Bone marrow (tissue), 2 donors: ENCODE data around the gene FAM168A.

Experiments used
- DNase-seq, 2 donors: peaks; one replicate each; lab custom pipeline; 2025; lab: John Stamatoyannopoulos, UW

FAM168A gene

DNA sequence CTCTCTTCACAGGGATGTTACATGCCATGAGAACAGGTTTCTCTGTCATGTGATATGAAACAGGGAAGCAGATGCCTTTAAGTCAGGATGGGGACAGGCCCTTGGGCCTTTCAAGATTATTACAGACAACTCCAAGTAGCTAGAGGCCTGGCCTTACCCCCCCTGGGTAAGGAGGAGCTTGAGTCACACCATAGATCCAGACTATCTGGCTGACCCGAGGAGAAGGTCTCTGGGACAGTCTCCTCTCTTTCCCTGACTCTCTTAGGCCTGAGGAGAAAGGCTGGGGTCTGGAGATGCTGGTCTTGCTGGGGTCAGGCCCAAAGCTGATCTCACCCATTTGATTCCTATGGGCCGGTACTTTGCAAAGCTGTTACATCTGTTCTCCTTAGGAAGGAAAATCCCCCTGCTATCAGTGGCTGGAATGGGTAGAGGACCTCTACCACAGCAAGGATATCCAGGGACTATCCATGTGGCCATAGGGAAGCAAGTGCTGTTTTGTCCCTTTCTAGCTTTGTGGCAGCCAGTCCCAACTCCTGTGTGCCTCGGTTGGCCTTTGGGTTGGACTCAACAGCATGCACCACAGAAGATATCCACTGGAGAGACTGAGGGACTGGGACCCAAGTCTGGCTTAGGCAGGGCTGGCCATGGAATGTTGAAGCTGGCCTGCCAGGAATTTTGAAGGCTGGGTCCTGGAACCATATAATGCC lies 196.5 kb downstream of the FAM168A start:
- no peak for DNase-seq

DNA sequence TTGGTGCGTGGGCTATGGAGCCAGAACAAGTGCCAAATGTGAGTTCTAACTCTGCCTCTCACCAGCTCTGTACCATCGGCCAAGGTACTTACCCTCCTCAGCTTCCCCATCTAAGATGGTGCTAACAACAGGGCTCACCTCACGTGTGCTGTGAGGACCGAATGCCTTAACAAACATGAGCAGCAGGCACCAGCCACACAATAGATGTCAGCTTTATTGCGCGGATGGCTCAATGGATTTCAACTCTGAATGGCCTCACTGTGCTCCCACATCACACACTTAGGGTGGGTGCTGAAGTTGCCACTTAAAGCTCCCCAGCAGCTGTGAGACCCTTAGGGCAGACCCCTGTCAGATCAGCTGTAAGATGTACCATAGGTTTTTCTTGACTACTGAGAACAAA lies 197.6 kb downstream of the FAM168A start:
- DNase-seq, result no peak

DNA sequence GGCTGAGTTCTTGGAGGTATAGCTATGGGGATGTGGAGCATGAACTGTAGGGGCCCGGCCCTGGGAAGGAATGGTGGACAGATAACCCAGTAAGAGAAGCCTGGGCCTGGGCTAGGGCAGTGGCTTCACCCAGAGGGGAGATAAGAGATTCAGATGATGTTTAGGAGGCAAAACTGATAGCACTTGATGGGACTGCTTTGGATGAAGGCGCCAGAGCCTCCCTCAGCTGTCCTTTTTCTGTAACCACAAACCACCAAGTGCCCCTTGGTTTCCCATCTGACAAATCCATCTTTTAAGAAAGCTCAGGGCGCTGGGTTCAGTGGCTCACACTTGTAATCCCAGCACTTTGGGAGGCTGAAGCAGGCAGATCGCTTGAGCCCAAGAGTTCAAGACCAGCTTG lies 198.3 kb downstream of the FAM168A start:
- DNase-seq, result no peak

DNA sequence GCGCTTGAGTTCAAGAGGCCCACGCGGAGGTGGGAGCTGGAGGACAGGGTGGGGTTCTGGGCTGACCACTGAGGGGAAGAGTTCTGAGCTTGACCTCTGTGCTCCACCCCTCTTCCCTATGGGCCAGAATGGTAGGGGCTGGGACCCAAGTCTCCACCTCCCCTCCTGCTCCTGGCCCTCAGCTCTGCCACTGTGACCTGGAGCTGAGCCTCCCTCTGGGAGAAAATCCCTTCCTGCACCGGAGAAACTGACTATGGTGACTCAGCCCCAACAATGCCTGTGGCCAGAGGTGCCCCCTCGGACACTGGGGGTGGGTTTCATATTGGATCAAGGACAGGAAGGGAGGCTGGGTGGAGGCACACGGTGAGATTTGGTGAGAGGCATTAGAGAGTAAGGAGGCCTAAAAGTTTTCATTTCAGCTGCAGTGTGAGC lies 198.7 kb downstream of the FAM168A start:
- no peak for DNase-seq

DNA sequence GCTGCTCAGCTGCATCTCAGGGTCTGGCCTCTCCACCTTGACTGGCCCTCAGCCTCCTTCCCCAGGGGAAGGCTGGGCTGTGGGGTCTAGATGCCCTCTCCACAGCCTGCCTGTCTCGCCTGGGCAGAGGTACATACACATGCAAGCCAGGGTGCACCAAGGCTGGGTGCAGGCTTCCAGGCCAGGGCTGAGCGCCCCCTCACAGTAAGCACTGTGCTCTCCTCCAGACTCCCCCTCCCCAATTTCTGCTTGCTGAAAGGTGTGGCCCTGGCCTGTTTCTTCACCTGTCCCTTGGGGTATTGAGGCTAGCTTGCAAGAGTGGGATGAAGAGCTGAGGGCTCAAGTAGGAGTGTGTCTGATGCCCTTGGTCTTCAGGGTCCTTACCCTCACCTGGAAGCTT lies 199.2 kb downstream of the FAM168A start:
- no peak for DNase-seq

DNA sequence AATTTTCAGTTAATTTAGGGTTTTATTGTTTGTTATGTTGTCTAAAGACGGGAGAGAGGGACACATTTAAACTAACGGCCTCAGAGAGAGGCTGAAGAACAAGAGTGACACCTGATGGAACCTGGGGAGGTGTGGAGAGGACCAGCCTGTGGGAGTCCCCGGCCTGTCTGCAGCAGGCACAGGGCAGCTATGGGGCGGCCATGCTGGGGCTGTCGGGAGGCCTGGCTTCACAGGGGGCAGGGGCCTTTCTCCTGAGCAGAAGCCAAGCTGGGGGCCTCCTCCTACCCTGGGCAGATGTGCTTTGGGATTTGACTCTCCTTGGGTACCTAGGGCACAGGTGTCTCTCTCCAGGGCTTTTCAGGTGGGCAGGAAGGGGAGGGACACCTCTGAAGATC lies 199.8 kb downstream of the FAM168A start:
- no peak for DNase-seq

DNA sequence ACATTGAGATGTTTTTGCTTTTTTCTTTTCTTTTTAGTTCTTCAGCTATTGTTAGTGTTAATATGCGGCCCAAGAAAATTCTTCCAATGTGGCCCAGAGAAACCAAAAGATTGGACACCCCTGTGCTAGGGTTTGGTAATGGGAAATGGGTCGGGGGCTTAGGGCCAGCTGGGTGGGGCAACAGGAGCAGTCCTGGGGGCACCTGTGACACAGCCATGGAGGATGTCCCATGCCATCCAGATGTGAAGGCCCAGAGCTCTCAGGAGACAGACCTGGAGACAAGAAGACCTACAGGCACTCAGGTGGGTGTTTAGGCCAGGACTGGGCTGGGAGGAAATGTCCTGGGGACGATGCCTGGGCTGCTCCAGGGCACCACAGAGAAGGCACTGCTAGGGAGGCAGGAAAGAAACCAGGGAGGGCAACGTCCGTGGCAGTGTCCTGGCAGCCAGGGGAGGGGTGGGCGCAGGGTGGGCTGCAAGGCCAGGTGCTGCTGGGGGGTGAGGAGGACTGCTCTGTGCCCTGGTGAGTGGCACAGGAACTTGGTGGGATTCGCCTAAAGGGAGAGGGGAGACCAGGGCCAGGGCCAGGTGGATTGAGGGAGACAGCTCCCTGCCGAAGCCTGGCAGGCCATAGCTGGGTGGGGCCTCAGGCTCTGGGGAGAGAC lies 200.3 kb downstream of the FAM168A start:
- DNase-seq, result no peak

DNA sequence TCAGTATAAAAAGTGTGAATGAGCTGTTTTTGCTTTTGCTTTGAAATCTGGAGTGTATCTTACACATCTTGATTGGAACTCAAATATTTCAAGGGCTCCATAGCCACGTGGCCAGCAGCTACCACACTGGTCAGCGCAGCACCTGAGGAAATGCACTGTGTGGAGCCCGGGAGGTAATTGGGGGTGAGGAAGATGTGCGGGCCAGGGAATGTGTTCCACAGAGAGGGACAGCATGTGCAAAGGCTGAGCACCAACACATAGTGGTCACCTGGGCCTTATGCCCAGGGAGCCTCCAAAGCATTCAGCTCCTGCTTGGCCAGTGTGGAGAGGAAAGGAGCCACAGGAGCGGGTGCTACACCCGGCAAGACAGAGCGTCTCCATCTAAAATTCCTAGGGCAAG lies 200.9 kb downstream of the FAM168A start:
- DNase-seq, result no peak

DNA sequence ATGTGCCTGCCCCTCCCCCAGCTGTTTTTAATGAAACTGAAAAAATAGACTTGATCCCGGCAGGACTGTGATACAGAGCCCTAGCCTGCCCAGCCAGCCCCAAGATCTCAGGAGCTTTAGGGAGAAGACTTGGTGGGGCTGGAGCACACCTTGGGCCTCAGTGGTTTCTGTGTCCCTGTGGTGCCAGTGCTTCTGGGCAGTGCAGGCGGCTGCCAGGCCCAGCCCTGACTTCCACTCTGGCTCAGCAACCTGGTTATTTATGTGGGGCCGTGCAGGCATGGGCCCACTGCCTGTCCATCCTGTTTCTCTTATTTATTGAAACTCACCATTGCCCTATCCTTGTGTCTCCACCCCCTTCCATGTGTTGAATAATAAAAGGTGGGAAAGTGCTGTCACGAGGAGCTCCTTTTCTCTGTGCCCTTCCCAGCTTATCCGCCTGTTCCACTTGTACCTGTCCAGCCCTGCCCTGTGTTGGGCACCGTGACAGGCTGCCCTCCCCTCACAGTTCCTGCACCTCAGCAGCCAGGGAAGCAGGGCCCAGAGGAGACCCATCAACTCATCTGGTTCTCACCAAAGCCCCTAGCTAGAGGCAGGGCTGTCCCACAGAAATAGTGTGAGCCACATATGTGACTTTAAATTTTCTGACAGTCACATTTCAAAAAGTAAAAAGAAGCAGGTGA lies 201.5 kb downstream of the FAM168A start:
- DNase-seq, result no peak

DNA sequence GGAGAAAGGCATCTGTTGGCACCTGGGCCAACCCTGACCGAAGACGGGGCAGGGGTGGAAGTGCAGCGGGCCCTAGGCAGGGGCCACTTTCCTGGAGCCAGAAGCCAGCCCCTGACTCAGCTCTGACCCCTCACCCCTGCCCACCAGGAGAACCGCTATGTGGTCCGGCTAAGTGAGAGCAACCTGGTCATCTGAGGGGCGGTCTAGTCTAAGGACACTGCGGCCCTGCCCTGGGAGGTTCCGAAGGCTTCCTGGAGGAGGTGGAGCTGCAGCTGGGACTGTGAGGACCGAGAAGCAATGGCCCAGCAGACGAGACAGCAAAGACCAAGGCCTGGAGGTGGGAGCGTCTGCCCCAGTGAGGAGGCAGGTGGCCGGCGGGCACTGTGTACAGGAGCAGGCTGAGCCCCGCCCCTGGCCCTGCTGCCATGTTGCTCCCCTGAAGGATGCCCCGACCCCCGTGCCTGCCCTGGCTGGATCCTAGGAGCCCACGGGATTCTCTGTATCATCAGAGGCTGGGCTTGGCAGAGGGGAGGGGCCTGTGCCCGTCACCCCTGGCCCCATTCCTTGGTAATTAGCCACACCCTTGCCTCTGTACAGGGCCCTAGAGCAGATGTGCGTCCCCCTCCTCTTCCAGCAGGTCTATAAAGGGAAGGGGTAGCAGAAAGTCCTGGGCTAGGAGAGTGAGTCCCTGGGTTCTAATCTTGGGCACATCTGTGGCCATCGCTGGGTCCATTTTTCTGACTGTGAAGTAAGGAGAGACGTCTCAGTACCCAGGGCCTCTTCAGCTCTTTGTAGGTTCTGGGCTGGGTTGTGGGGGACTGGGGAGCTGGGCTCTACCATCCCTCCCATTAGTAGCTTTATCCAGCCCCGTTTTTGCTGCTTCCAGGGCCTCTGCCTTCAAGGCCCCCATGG lies 202.4 kb downstream of the FAM168A start:
- no peak for DNase-seq

DNA sequence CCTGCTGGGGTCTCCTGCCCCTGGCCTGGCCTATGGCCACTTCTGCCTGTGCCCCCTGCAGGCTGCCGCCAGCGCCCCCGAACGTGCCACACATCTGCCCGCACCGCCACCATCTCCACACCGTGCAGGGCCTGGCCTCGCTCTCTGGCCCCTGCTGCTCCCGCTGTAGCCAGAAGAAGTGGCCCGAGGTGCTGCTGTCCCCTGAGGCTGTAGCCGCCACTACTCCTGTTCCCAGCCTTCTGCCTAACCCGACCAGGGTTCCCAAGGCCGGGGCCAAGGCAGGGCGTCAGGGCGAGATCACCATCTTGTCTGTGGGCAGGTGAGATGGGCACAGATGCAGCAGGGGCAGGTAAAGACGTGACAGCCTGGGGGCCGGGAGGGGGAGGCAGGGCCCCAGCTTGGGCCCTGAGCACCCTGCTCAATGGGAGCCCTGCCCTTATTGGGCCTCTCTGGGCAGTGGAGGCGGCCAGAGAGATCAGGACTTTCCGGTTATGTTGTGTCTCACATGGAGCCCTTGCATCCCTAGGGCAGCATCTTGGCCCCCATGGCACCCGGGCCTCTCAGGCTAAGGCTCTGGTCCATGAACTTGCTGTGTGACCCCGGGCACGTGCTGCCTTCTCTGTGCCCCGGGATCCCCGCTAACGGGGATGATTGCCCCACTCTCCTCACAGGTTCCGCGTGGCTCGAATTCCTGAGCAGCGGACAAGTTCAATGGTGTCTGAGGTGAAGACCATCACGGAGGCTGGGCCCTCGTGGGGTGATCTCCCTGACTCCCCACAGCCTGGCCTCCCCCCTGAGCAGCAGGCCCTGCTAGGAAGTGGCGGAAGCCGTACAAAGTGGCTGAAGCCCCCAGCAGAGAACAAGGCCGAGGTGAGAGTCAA lies 203.3 kb downstream of the FAM168A start:
- DNase-seq, result no peak

DNA sequence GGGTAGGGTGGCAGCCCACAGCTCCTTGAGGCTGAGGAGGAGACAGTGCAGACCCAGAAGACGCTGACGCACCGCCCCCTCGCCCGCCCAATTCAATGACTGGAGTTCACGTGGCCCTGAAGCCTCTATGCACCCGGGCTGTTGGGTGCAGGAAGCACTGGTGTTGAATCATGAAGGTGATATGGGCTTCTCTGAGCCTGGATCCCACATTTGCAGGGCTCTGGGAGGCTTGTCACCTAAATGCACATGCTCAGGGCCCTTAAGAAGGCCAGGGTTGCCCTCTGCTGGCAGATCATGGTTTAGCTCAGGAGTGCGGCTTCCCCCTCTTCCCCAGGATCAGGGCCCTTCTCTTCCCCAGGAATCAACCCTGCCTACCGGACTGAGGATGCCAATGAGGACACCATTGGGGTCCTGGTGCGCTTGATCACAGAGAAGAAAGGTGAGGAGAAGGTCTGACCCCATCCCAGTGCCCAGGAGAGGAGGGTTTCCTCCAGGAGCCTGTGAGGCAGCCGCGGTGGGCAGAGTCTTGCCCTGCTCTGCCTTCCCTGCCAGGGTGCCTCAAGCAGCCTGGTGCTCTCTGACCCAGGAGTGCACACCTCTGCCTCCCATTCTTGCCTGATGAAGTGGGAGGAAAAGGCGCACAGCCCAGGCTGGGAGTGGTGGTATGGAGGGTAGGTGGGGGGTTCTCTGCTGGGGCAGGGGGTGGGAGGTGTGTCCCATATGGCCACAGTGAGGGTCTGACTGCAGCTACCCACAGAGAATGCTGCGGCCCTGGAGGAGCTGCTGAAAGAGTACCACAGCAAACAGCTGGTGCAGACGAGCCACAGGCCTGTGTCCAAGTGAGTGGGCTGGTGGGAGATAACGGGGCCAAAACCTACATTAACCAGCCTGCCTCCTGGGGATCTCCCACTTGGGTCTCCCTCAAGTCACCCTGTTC lies 204.2 kb downstream of the FAM168A start:
- DNase-seq, result peak; percentile 27 to 49

DNA sequence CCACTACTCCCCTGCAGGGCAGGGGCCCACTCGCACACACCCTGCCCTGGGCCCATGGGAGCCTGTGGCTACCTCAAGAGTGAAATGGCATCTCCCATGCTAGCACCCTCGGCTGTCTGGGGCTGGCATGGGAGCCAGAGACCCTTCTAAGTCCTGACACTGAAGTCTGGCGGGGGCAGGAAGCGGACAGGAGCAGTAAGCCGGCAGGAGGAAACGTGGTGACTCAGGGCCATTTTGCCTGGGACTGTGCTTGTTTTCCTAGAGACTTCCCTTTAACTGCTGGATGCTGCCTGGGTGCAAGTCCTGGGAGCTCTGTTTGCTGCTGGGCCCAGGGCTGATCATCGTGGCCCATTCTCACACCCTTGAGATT lies 204.9 kb downstream of the FAM168A start:
- DNase-seq, result no peak

DNA sequence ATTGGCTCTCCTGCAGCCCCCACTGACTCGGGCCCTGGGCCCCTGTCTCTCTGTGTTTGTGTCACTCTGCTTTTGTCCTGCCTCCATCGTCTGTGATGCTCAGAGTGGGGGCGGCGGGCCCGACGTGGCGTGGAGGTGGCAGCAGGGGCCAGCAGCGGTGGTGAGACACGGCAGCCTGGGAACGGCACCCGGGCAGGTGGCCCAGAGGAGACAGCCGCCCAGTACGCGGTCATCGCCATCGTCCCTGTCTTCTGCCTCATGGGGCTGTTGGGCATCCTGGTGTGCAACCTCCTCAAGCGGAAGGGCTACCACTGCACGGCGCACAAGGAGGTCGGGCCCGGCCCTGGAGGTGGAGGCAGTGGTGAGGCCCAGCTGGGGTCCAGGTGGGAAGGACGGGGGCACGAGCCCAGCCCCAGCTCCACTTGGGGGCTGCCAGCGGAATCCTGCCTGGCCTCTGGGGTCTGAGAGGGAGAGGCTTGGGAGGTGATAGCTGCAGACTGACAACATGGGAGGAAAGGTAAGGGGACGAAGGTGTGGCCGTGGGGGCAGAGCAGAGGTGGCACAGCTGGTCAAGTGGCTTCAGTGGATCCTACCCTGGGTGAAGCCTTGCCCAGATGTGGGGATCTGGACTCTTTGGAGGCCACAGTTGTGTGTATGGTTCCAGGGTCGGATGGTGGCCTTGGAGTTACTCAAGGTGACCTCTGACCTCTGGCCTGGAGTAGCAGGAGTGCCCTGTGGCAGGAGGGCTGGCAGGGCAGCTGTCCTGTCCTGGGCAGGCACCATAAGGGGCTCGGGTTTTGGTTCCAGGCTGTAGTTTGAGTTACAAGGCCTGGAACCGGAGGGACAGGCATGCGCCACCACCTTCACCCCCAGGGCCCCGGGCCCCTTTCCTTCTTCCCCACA lies 205.6 kb downstream of the FAM168A start:
- DNase-seq, result no peak

DNA sequence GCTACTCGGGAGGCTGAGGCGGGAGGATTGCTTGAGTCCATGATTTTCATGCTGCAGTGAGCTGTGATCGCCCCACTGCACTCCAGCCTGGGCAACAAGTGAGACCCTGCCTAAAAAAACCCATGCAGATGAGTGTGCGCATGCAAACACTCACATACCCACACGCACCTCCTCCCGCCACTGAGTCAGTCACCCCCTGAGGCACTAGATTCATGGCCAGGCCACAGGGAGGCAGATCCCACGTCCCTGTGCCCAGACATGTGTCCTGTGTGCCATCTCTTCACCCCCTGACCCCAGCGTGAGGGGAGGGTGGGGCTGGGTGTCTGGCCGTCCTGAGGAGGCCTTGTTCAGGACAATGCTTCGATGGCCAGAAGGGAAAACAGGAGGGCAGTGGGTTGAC lies 206.2 kb downstream of the FAM168A start:
- no peak for DNase-seq

DNA sequence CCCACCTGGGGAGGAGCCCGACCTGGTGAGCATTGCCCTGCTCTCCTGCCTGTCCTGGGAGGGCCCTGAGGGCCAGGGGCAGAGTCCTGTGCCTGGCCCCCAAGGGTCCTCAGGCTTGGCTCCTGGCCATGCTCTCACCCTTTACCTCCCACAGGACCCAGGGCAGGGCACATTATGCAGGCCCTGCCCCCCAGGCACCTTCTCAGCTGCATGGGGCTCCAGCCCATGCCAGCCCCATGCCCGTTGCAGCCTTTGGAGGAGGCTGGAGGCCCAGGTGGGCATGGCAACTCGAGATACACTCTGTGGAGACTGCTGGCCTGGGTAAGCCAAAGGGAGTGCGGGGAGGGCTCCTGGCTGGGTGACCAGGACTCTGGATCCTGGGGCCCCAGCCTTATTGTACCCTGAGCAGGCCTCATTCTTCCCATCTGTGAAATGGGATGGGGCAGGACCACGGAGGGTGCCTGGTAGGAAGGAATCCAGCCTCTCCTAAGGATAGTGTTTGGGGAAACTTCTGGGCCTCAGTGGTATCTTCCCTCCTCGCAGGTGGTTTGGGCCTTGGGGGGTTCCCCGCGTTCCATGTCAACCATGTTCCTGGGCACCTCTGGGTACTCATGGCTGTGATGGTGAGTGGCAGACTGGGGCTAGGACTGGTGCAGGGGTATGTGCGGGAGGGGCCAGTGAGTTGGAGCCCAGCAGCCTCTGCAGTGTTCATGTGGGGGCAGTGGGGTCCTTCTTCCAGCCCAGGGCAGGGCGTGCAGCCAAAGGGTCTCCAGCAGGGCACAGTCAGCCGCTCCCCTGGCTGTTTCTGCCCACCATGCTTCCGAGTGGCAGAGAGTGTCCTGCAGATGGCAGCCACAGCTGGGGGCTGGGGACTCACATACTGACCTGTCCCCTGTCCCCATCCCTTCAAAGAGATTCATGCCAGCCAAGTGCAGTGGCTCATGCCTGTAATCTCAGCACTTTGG lies 207.0 kb downstream of the FAM168A start:
- no peak for DNase-seq

DNA sequence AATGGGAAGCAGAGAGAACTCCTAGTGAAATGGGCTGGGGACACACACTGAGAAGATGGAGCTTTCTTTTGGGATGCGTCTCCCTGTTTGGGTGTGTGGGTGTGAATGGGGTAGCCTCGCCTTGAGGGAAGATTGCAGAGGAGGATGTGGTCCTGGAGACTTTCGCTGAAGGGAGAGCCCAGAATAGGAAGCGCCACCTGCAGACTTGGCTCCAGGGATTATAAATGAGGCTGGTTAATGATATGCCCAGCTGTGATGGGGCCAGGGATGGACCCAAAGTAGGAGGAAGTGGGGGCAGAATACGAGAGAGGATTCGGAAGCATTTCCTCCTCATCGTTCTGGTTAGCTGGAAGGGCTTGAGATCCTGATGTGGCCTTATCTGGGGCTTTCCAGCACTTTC lies 208.0 kb downstream of the FAM168A start:
- no peak for DNase-seq

DNA sequence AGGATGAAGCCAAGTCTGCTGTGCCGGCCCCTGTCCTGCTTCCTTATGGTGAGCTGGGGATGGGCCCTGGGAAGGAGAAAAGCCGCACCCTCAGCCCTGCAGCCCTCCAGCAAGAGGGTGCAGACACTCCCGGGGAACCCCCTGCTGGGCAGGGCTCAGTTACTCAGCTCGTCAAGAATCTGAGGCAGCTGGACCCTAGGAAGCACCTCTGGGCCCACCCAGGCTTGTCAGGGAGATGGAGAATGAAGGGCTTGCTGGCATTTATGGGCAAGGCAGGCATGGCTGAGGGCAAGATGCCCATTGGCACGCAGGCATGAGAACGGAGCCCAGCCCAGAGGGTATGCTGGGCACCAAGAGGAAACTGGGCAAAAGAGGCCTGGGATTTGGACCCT lies 208.8 kb downstream of the FAM168A start:
- no peak for DNase-seq
